ENCODE data around the gene DDX41.

Gene DDX41

DNA sequence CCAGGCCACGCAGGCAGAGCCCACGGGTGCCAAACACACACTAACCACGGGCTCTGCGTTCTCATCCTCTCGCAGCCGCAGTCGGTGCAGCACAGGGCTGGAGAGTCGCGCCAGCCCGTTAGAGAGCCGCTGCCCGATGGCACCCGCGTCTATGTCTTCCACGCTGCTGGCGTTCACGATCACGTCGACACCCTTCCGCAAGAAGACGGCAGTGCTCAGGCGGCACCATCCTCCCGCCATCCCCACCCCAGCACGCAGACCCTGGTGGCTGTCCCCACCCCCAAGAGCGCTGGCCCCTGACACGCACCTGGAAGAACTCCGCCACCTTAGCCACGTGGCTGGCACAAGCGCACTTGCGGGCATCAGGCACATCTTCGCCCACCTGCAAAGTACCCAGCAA lies 49.3 kb downstream of the DDX41 start:
- H3K36me3 ChIP-seq (ENCODE audit: insufficient read depth, low read length) = peaks cover 21% of the 10 kb centered on the region; the same call in 1 of the 2 replicates
- TF ChIP-seq EZH2phosphoT487 (IDR thresholded peaks at IDR 0.05; ENCODE audit: borderline replicate concordance) = no peak
- TF ChIP-seq, protein P1, sequence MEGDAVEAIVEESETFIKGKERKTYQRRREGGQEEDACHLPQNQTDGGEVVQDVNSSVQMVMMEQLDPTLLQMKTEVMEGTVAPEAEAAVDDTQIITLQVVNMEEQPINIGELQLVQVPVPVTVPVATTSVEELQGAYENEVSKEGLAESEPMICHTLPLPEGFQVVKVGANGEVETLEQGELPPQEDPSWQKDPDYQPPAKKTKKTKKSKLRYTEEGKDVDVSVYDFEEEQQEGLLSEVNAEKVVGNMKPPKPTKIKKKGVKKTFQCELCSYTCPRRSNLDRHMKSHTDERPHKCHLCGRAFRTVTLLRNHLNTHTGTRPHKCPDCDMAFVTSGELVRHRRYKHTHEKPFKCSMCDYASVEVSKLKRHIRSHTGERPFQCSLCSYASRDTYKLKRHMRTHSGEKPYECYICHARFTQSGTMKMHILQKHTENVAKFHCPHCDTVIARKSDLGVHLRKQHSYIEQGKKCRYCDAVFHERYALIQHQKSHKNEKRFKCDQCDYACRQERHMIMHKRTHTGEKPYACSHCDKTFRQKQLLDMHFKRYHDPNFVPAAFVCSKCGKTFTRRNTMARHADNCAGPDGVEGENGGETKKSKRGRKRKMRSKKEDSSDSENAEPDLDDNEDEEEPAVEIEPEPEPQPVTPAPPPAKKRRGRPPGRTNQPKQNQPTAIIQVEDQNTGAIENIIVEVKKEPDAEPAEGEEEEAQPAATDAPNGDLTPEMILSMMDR (conservative IDR thresholded peaks at IDR 0.05; ENCODE audit: low read length) = no peak

DNA sequence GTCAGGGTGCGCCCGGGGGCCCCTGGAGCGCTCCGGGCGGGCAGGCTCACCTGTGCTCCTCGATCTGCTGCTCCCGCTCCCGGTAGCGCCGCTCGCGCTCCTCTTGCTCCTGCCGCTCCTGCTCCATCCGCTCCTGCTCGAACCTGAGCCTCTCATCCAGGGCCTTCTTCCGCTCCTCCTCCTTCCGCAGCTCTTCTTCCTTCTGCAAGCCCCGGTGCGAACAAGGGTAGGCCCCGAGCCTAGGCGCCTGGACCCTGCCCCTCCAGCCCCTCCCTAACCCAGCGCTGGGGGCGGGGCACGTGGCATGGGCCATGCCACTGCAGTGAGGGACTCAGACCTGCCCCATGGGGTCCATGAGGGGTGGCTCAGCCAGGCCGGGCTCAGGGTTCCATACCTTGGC lies 49.9 kb downstream of the DDX41 start:
- Histone ChIP-seq H3F3A (ENCODE audit: low read depth) (no peaks in the 10 kb centered on the region), H3K27me3 (ENCODE audit: insufficient read depth, low read length, poor library complexity, severe bottlenecking) (no peaks in the 10 kb centered on the region), H3K9me3 (ENCODE audit: insufficient read depth, low read depth, low read length) (no peaks in the 10 kb centered on the region), H4K20me1 (ENCODE audit: insufficient read depth, low read length, poor library complexity, severe bottlenecking) (peaks cover 27% of the 10 kb centered on the region), H3K9me2 (replicated peaks; ENCODE audit: low read depth, low read length) (no peaks in the 10 kb centered on the region), H3K4me2 (ENCODE audit: low read depth, low read length, poor library complexity, severe bottlenecking) (no peak overlapping the region), H3K79me2 (ENCODE audit: insufficient read depth, low read length) (peaks cover 34% of the 10 kb centered on the region), H3K4me3 (ENCODE audit: low read length, poor library complexity, severe bottlenecking) (no peak overlapping the region), H3K36me3 (ENCODE audit: insufficient read depth, low read length) (peaks cover 21% of the 10 kb centered on the region; the same call in 1 of the 2 replicates), H3K4me1 (ENCODE audit: insufficient read depth, low read length, poor library complexity, severe bottlenecking) (peaks cover 16% of the 10 kb centered on the region), H3K9ac (ENCODE audit: low read depth, low read length, poor library complexity, severe bottlenecking) (no peak overlapping the region), H2AFZ (ENCODE audit: low read length) (no peak overlapping the region)
- TF ChIP-seq EZH2phosphoT487 (IDR thresholded peaks at IDR 0.05; ENCODE audit: borderline replicate concordance) = no peak
- TF ChIP-seq, protein P1 (conservative IDR thresholded peaks at IDR 0.05; ENCODE audit: low read length) = no peak

More for the DNA sequence above, 49.3 kb downstream of the DDX41 start:
- Histone ChIP-seq H2AFZ (ENCODE audit: low read length) (no peak overlapping the region), H3K4me1 (ENCODE audit: insufficient read depth, low read length, poor library complexity, severe bottlenecking) (peaks cover 16% of the 10 kb centered on the region), H4K20me1 (ENCODE audit: insufficient read depth, low read length, poor library complexity, severe bottlenecking) (peaks cover 33% of the 10 kb centered on the region), H3K9me3 (ENCODE audit: insufficient read depth, low read depth, low read length) (no peaks in the 10 kb centered on the region), H3K9me2 (replicated peaks; ENCODE audit: low read depth, low read length) (no peaks in the 10 kb centered on the region), H3K9ac (ENCODE audit: low read depth, low read length, poor library complexity, severe bottlenecking) (no peak overlapping the region), H3K79me2 (ENCODE audit: insufficient read depth, low read length) (peaks cover 40% of the 10 kb centered on the region), H3K27me3 (ENCODE audit: insufficient read depth, low read length, poor library complexity, severe bottlenecking) (no peaks in the 10 kb centered on the region), H3K4me3 (ENCODE audit: low read length, poor library complexity, severe bottlenecking) (no peak overlapping the region), H3K4me2 (ENCODE audit: low read depth, low read length, poor library complexity, severe bottlenecking) (no peak overlapping the region), H3F3A (ENCODE audit: low read depth) (no peaks in the 10 kb centered on the region)

DNA sequence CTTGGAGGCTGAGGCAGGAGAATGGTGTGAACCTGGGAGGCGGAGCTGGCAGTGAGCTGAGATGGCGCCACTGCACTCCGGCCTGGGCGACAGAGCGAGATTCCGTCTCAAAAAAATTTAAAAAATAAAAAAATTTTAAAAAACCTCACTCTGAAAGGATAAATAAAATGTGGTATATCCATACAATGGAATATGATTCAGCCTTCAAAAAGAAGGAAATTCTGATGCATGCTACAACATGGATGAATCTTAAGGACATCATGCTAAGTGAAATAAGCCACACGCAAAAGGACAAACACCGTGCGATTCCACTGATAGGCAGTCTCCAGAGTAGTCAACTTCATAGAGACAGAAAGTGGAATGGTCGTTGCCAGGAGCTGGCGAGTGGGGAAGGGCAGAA lies 51.7 kb downstream of the DDX41 start:
- H3K36me3 ChIP-seq (ENCODE audit: insufficient read depth, low read length) = peaks cover 21% of the 10 kb centered on the region; the same call in 1 of the 2 replicates
- H3K9me3 ChIP-seq (ENCODE audit: insufficient read depth, low read depth, low read length) = no peaks in the 10 kb centered on the region
- no peaks in the 10 kb centered on the region for H3F3A ChIP-seq (ENCODE audit: low read depth)
- TF ChIP-seq, protein P1 (conservative IDR thresholded peaks at IDR 0.05; ENCODE audit: low read length) = no peak
- TF ChIP-seq EZH2phosphoT487 (IDR thresholded peaks at IDR 0.05; ENCODE audit: borderline replicate concordance) = no peak
- peaks cover 9% of the 10 kb centered on the region for H4K20me1 ChIP-seq (ENCODE audit: insufficient read depth, low read length, poor library complexity, severe bottlenecking)
- no peaks in the 10 kb centered on the region for H3K9me2 ChIP-seq (replicated peaks; ENCODE audit: low read depth, low read length)
- peaks cover 16% of the 10 kb centered on the region; the same call in 1 of the 2 replicates for H3K79me2 ChIP-seq (ENCODE audit: insufficient read depth, low read length)
- no peaks in the 10 kb centered on the region for H3K27me3 ChIP-seq (ENCODE audit: insufficient read depth, low read length, poor library complexity, severe bottlenecking)
- no peak overlapping the region for H3K4me3 ChIP-seq (ENCODE audit: low read length, poor library complexity, severe bottlenecking)
- no peak overlapping the region for H3K4me2 ChIP-seq (ENCODE audit: low read depth, low read length, poor library complexity, severe bottlenecking)
- peaks cover 3% of the 10 kb centered on the region for H3K4me1 ChIP-seq (ENCODE audit: insufficient read depth, low read length, poor library complexity, severe bottlenecking)
- H2AFZ ChIP-seq (ENCODE audit: low read length) = no peak overlapping the region
- no peak overlapping the region for H3K9ac ChIP-seq (ENCODE audit: low read depth, low read length, poor library complexity, severe bottlenecking)
